Fibroblast of lung (primary cell): ENCODE results near the gene HNF1B. TPM values are rescaled to one million over a fixed set of nuclear protein-coding genes. Genes with fewer than 3 reads are reported as not detected.

Experiments
- DNase-seq, 2 donors: peaks; one replicate each; pipeline versions ENCODE4 v3.0.0 to v3.0.0-alpha.2; 2010; ENCODE audit warnings: low read depth in 2 of 2
- H2AFZ ChIP-seq: 2 replicates; pipeline ENCODE4 v1.5.1; 2012; ENCODE audit warnings: low read length, control low read depth, inconsistent platforms
- H3K27ac ChIP-seq: 2 replicates; pipeline ENCODE4 v1.5.1; 2011; ENCODE audit warnings: low read length, control low read depth; ENCODE audit not compliant: insufficient read depth
- H3K27me3 ChIP-seq: 2 replicates; pipeline ENCODE4 v1.5.1; 2011; ENCODE audit warnings: mild to moderate bottlenecking, low read length; ENCODE audit not compliant: control insufficient read depth, insufficient read depth
- H3K36me3 ChIP-seq: 2 replicates; pipeline ENCODE4 v1.5.1; 2011; ENCODE audit warnings: low read length; ENCODE audit not compliant: control insufficient read depth, insufficient read depth
- H3K4me1 ChIP-seq: 2 replicates; pipeline ENCODE4 v1.5.1; 2011; ENCODE audit warnings: low read length; ENCODE audit not compliant: control insufficient read depth, insufficient read depth; ENCODE audit errors: extremely low read depth
- H3K4me2 ChIP-seq: 2 replicates; pipeline ENCODE4 v1.5.1; 2011; ENCODE audit warnings: low read length, control low read depth; ENCODE audit not compliant: insufficient read depth; ENCODE audit errors: extremely low read depth
- H3K4me3 ChIP-seq, 4 experiments: fragments of 200-600 bp in 1 of 4; sonication (generic) in 1 of 4; replicated peaks in 1 of 4; 2 replicates each; pipeline ENCODE4 v1.5.1; 2011 to 2016; ENCODE audit warnings: low read length in 4 of 4, low read depth in 3 of 4, mild to moderate bottlenecking in 3 of 4, control low read depth in 2 of 4, inconsistent platforms in 1 of 4, mixed read lengths in 1 of 4; ENCODE audit not compliant: insufficient read depth in 1 of 4; ENCODE audit errors: control extremely low read depth in 1 of 4
- H3K79me2 ChIP-seq: 2 replicates; pipeline ENCODE4 v1.5.1; 2012; ENCODE audit warnings: mild to moderate bottlenecking, low read length, inconsistent platforms; ENCODE audit not compliant: control insufficient read depth, insufficient read depth
- H3K9ac ChIP-seq: 2 replicates; pipeline ENCODE4 v1.5.1; 2011; ENCODE audit warnings: mild to moderate bottlenecking, low read length, control low read depth; ENCODE audit not compliant: insufficient read depth
- H3K9me3 ChIP-seq: 2 replicates; pipeline ENCODE4 v1.5.1; 2012; ENCODE audit warnings: low read depth, low read length; ENCODE audit not compliant: control insufficient read depth, insufficient read depth
- H4K20me1 ChIP-seq: 2 replicates; pipeline ENCODE4 v1.5.1; 2011; ENCODE audit warnings: low read length; ENCODE audit not compliant: control insufficient read depth, insufficient read depth; ENCODE audit errors: extremely low read depth
- CTCF ChIP-seq, 2 donors: IDR thresholded peaks in 1 of 2; conservative IDR thresholded peaks in 1 of 2; 1 replicate in 1 of 2; 2 replicates in 1 of 2; pipeline ENCODE4 v1.5.1; 2011 to 2012; ENCODE audit warnings: low read length in 2 of 2, control low read depth in 1 of 2, inconsistent platforms in 1 of 2, low read depth in 1 of 2, mild to moderate bottlenecking in 1 of 2
- EZH2 ChIP-seq: IDR thresholded peaks from 2 replicates; pipeline ENCODE4 v1.5.1; 2012; ENCODE audit warnings: low read length, control low read depth, mild to moderate bottlenecking; ENCODE audit errors: missing control alignments
- polyA plus RNA-seq, 2 donors: library from polyadenylated mRNA; depleted of rRNA in 1 of 2; stranded (reverse) in 1 of 2; unstranded in 1 of 2; fragments of >200 nt; gene quantifications; 2 replicates each; pipeline ENCODE4 v1.2.1, GENCODE V29; 2011 to 2012; ENCODE audit warnings: missing spikeins in 1 of 2
- total RNA-seq: library from RNA; depleted of rRNA; stranded (reverse); fragments of >200 nt; gene quantifications from 2 replicates; pipeline ENCODE4 v1.2.1, GENCODE V29; 2014

HNF1B gene
- total and polyA plus RNA-seq, 2 donors (not counting 1 experiment from before 2014, with no cell fraction given): not detected

GRCh38 chr17:37725021-37725595, 19.8 kb downstream of the HNF1B start:
- Histone ChIP-seq H3K36me3 (no peaks in the 10 kb centered on the region), H2AFZ (no peak overlapping the region), H3K79me2 (no peaks in the 10 kb centered on the region), H4K20me1 (no peaks in the 10 kb centered on the region), H3K27me3 (peaks cover 9% of the 10 kb centered on the region), H3K9me3 (no peaks in the 10 kb centered on the region), H3K4me2 (no peak overlapping the region), H3K27ac (no peak overlapping the region), H3K4me1 (no peaks in the 10 kb centered on the region), H3K4me3 (no peak overlapping the region), H3K9ac (no peak overlapping the region)
- TF ChIP-seq EZH2: no peak
- TF ChIP-seq CTCF (conservative IDR thresholded peaks at IDR 0.05 in 1 of 2, IDR thresholded peaks at IDR 0.05 in 1 of 2; ENCODE audit: low read depth in 1 of 2, low read length in 2 of 2): no peak
- no peak for DNase-seq

- TF ChIP-seq CTCF (conservative IDR thresholded peaks at IDR 0.05 in 1 of 2, IDR thresholded peaks at IDR 0.05 in 1 of 2; ENCODE audit: low read depth in 1 of 2, low read length in 2 of 2) (no peak), EZH2 (no peak)
- DNase-seq: no peak
These were observed 23.9 kb downstream of the HNF1B start for GRCh38 chr17:37720989-37721388.

GRCh38 chr17:37719866-37720265, 25.0 kb downstream of the HNF1B start:
- Histone ChIP-seq H3K79me2 (no peaks in the 10 kb centered on the region), H3K4me3 (no peak overlapping the region), H3K4me1 (peaks cover 3% of the 10 kb centered on the region), H4K20me1 (no peaks in the 10 kb centered on the region), H3K36me3 (no peaks in the 10 kb centered on the region), H3K9ac (no peak overlapping the region), H3K9me3 (no peaks in the 10 kb centered on the region), H2AFZ (no peak overlapping the region), H3K27me3 (peaks cover 14% of the 10 kb centered on the region), H3K4me2 (no peak overlapping the region), H3K27ac (no peak overlapping the region)
- DNase-seq: no peak
- TF ChIP-seq CTCF (conservative IDR thresholded peaks at IDR 0.05 in 1 of 2, IDR thresholded peaks at IDR 0.05 in 1 of 2; ENCODE audit: low read depth in 1 of 2, low read length in 2 of 2): no peak
- TF ChIP-seq EZH2: no peak

More at GRCh38 chr17:37720989-37721388, 23.9 kb downstream of the HNF1B start:
- Histone ChIP-seq H2AFZ (no peak overlapping the region), H3K4me1 (peaks cover 3% of the 10 kb centered on the region), H3K9ac (no peak overlapping the region), H3K27ac (no peak overlapping the region), H3K36me3 (no peaks in the 10 kb centered on the region), H3K4me3 (no peak overlapping the region), H3K9me3 (no peaks in the 10 kb centered on the region), H3K27me3 (peaks cover 11% of the 10 kb centered on the region), H4K20me1 (no peaks in the 10 kb centered on the region), H3K79me2 (no peaks in the 10 kb centered on the region), H3K4me2 (no peak overlapping the region)
